Measurements from ENCODE around the gene SIN3A.
A peak's percentile ranks its signal among the peaks of the same experiment; 100 is the strongest.
"Not testable (repeated sequence)": the region's sequence is repeated elsewhere in the genome, so short reads cannot be mapped to it uniquely, and the experiment has no call there.

SIN3A gene

GRCh38 chr15:75450307-75451201 lies 936 bp downstream of the SIN3A start:
- peak; percentile 92 to 97 for DNase-seq (ENCODE audit: low read depth in 2 of 2)

GRCh38 chr15:75449585-75450306 lies 1.7 kb downstream of the SIN3A start:
- DNase-seq (ENCODE audit: low read depth in 2 of 2): no peak

GRCh38 chr15:75448171-75448570 lies 3.3 kb downstream of the SIN3A start:
- DNase-seq (ENCODE audit: low read depth in 2 of 2): not testable (repeated sequence)

- no peak for DNase-seq (ENCODE audit: low read depth in 2 of 2)
Measured at GRCh38 chr15:75446151-75446550, 5.3 kb downstream of the SIN3A start.

- not testable (repeated sequence) for DNase-seq (ENCODE audit: low read depth in 2 of 2)
Measured at GRCh38 chr15:75445324-75445723, 6.2 kb downstream of the SIN3A start.

GRCh38 chr15:75443972-75444453 lies 7.5 kb downstream of the SIN3A start:
- not testable (repeated sequence) for DNase-seq (ENCODE audit: low read depth in 2 of 2)

- DNase-seq (ENCODE audit: low read depth in 2 of 2): no peak
Measured at GRCh38 chr15:75437721-75438120, 13.8 kb downstream of the SIN3A start.

- no peak for DNase-seq (ENCODE audit: low read depth in 2 of 2)
Measured at GRCh38 chr15:75436881-75437280, 14.6 kb downstream of the SIN3A start.

GRCh38 chr15:75431682-75432081 lies 19.8 kb downstream of the SIN3A start:
- DNase-seq (ENCODE audit: low read depth in 2 of 2): no peak

- DNase-seq (ENCODE audit: low read depth in 2 of 2): no peak
Measured at GRCh38 chr15:75431270-75431669, 20.2 kb downstream of the SIN3A start.

GRCh38 chr15:75430259-75430658 lies 21.2 kb downstream of the SIN3A start:
- no peak for DNase-seq (ENCODE audit: low read depth in 2 of 2)

- DNase-seq (ENCODE audit: low read depth in 2 of 2): no peak
Measured at GRCh38 chr15:75428152-75428551, 23.3 kb downstream of the SIN3A start.

- DNase-seq (ENCODE audit: low read depth in 2 of 2): no peak
Measured at GRCh38 chr15:75425966-75426500, 25.5 kb downstream of the SIN3A start.

GRCh38 chr15:75422554-75422953 lies 28.9 kb downstream of the SIN3A start:
- DNase-seq (ENCODE audit: low read depth in 2 of 2): no peak

- no peak for DNase-seq (ENCODE audit: low read depth in 2 of 2)
Measured at GRCh38 chr15:75420698-75421097, 30.8 kb downstream of the SIN3A start.

- no peak for DNase-seq (ENCODE audit: low read depth in 2 of 2)
Measured at GRCh38 chr15:75416584-75416983, 34.9 kb downstream of the SIN3A start.

GRCh38 chr15:75410196-75410595 lies 41.3 kb downstream of the SIN3A start:
- no peak for DNase-seq (ENCODE audit: low read depth in 2 of 2)

- no peak for DNase-seq (ENCODE audit: low read depth in 2 of 2)
Measured at GRCh38 chr15:75407083-75407482, 44.4 kb downstream of the SIN3A start.

GRCh38 chr15:75403892-75404291 lies 47.6 kb downstream of the SIN3A start:
- DNase-seq (ENCODE audit: low read depth in 2 of 2): no peak

GRCh38 chr15:75397494-75397893 lies 54.0 kb downstream of the SIN3A start:
- DNase-seq (ENCODE audit: low read depth in 2 of 2): no peak

- no peak for DNase-seq (ENCODE audit: low read depth in 2 of 2)
Measured at GRCh38 chr15:75389791-75390382, 61.6 kb downstream of the SIN3A start.

- DNase-seq (ENCODE audit: low read depth in 2 of 2): not testable (repeated sequence)
Measured at GRCh38 chr15:75383986-75384385, 67.5 kb downstream of the SIN3A start.

All from stimulated activated CD4-positive, alpha-beta T cell treated with anti-CD3 and anti-CD28 coated beads, Interleukin-12 subunit alpha, Interleukin-12 subunit beta, amount 100 ng/mL, for 24 hours (primary cell).